Activated CD4-positive, alpha-beta T cell treated with anti-CD3 and anti-CD28 coated beads for 36 hours (primary cell): ENCODE results near the gene BTG3. TPM values are rescaled to one million over a fixed set of nuclear protein-coding genes. Genes with fewer than 3 reads are reported as not detected.

Experiments
- ATAC-seq: fragments of 200-7000 bp; cut with Tn5 transposase; one replicate; pipeline ENCODE4 v1.10.0; 2021; ENCODE audit warnings: mild to moderate bottlenecking, moderate library complexity
- CTCF ChIA-PET: fragments of 350-600 bp; sonication (Branson Sonifier 250); formaldehyde crosslinking; loops from one replicate; lab custom pipeline; 2021; ENCODE audit warnings: antibody characterized with exemption; lab: Charles Lee
- POLR2A ChIA-PET: fragments of 350-600 bp; sonication (Branson Sonifier 250); formaldehyde crosslinking; loops from one replicate; lab custom pipeline; 2021; ENCODE audit warnings: antibody characterized with exemption, inconsistent platforms; lab: Charles Lee
- DNase-seq: peaks from one replicate; pipeline ENCODE4 v3.0.0-alpha.2; 2020
- H3K27ac Mint-ChIP-seq: one replicate; pipeline ENCODE4 v1.8.0; 2021; ENCODE audit warnings: mixed read lengths
- H3K27me3 Mint-ChIP-seq: one replicate; pipeline ENCODE4 v1.8.0; 2021; ENCODE audit warnings: mixed read lengths
- H3K36me3 Mint-ChIP-seq: one replicate; pipeline ENCODE4 v1.8.0; 2021; ENCODE audit warnings: low read depth, mixed read lengths
- H3K4me1 Mint-ChIP-seq: one replicate; pipeline ENCODE4 v1.8.0; 2021; ENCODE audit warnings: mixed read lengths
- H3K4me3 Mint-ChIP-seq: one replicate; pipeline ENCODE4 v1.8.0; 2021; ENCODE audit warnings: mild to moderate bottlenecking, moderate library complexity, mixed read lengths
- H3K9me3 Mint-ChIP-seq: one replicate; pipeline ENCODE4 v1.8.0; 2021; ENCODE audit warnings: low read depth, mixed read lengths
- intact Hi-C, 2 experiments: fragments of 100-400 bp; cut with DNase I in 1 of 2; cut with micrococcal nuclease in 1 of 2; formaldehyde crosslinking; loops; one replicate each; pipeline versions ENCODE4 v1.14.2 to v1.15.1; 2022 to 2024; cut with DNase I, micrococcal nuclease
- total RNA-seq, 2 experiments: library from RNA; stranded (reverse); gene quantifications; one replicate each; pipeline ENCODE4 v1.2.3, GENCODE V29; 2021

Gene BTG3
- total RNA-seq, 2 experiments from 2014 or later, result 35.6 to 38.3 TPM

DNA sequence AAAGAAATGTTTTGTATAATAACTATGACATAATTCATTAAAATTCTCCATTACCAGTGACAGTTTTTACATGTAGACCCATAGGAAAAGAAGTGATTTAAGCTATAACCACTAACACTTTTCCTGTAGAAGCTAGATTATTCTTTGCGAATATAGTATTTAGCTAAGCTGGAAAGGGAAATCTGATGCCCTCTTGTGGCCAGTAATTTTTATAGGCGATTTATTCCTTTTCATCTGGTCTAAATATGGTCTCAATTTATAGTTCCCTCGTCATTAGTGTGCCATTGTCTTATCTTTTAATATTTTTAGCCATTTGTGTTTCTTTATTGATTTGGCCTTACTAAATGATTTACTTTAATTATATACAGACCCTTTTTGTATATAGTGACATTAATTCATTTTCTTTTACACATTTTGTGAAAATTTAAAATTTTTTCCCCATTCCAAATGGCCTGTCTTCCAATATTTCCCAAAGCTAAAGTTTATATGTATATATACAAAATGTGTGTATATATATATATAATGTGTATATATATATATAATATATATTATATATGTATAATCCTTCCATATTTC, 26.7 kb downstream of the BTG3 start:
- ATAC-seq (no peak), DNase-seq (no peak)
- intact Hi-C loops, result loop anchor here (1.0 to 5.0 kb wide), 2 partner anchors 74 to 199 kb away; partner anchors contain the start of gene CXADR (in 1 of the 2)
- Mint-ChIP-seq H3K27ac (no peak overlapping the region), H3K4me1 (no peaks in the 10 kb centered on the region), H3K9me3 (no peaks in the 10 kb centered on the region), H3K36me3 (peaks cover 4% of the 10 kb centered on the region), H3K27me3 (no peaks in the 10 kb centered on the region), H3K4me3 (no peak overlapping the region)
- CTCF ChIA-PET, result interaction anchor here (0.5 to 3.5 kb wide), 17 partner anchors 10 to 848 kb away, joined by 3 to 74 read pairs (median 3); partner anchors contain the start of gene CXADR
- POLR2A ChIA-PET, result no interaction called here

DNA sequence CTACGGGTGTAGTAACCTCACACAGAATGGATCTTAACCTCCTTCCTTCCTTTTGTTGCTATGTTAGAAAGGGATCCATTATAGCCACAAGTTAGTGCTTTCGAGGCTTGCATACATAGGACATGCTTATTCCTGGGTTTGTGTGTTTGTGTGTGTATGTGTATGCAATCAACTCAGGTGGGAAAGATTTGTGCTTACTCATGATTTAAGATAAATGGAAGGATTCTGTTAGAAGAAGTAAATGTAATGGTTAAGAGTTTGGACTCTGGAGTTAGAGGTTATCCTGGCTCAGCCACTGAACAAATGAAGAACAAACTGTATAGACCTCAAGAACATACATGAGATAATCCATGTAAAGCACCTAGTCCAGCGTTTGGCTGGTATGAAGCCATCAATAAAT, 28.8 kb downstream of the BTG3 start:
- Mint-ChIP-seq H3K36me3 (peaks cover 2% of the 10 kb centered on the region), H3K4me1 (no peaks in the 10 kb centered on the region), H3K9me3 (no peaks in the 10 kb centered on the region), H3K27me3 (no peaks in the 10 kb centered on the region), H3K4me3 (no peak overlapping the region), H3K27ac (no peak overlapping the region)
- CTCF ChIA-PET, result interaction anchor here (0.7 to 3.5 kb wide), 2 partner anchors 197 to 1841 kb away, joined by 5 to 74 read pairs; no protein-coding TSS in a partner anchor
- intact Hi-C loops, result no loop called here
- ATAC-seq (no peak), DNase-seq (no peak)
- POLR2A ChIA-PET, result no interaction called here

DNA sequence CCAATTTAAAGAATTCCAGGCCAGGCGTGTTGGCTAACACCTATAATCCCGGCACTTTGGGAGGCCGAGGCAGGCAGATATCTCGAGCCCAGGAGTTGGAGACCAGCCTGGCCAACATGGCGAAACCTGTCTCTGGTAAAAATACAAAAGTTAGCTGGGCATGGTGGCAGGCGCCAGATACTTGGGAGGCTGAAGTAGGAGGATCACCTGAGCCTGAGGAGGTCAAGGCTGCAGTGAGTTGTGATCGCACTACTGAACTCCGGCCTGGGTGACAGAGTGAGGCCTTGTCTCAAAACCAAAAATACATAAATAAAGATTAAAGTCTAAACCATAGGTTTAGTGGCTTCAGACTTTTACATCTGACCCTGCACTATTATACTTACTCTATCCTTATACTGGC, 32.4 kb downstream of the BTG3 start:
- H3K4me3 Mint-ChIP-seq, result no peak overlapping the region

DNA sequence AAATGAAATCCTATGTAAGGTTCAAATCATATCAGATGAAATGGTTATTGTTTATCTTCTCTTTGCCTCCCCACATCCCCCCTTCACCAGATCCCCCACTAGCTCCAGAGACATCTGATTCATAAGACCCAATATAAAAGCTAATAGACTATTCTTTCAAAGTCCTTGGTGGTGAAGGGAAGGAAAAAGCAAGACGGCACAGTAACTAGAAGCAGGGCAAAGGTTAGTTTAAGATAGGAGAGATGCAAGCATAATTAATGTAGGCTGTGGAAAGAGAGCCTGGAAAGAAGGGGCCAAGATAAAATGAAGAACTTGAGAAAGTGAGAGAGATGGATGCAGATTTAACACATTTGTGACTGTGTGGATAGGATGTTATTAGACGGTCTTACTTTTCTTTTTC, 33.8 kb downstream of the BTG3 start:
- POLR2A ChIA-PET, result no interaction called here
- peaks cover 2% of the 10 kb centered on the region for H3K27me3 Mint-ChIP-seq

More for the DNA sequence above, 32.4 kb downstream of the BTG3 start:
- H3K9me3 Mint-ChIP-seq, result no peaks in the 10 kb centered on the region
- no peaks in the 10 kb centered on the region for H3K36me3 Mint-ChIP-seq
- ATAC-seq, result no peak
- H3K27ac Mint-ChIP-seq, result no peak overlapping the region
- no peaks in the 10 kb centered on the region for H3K4me1 Mint-ChIP-seq
- no peak for DNase-seq
- intact Hi-C loops, result no loop called here
- ChIA-PET POLR2A (no interaction called here), CTCF (interaction anchor here (1.3 to 3.0 kb wide), 2 partner anchors 11 to 194 kb away, joined by 4 to 13 read pairs; no protein-coding TSS in a partner anchor)
- no peaks in the 10 kb centered on the region for H3K27me3 Mint-ChIP-seq

DNA sequence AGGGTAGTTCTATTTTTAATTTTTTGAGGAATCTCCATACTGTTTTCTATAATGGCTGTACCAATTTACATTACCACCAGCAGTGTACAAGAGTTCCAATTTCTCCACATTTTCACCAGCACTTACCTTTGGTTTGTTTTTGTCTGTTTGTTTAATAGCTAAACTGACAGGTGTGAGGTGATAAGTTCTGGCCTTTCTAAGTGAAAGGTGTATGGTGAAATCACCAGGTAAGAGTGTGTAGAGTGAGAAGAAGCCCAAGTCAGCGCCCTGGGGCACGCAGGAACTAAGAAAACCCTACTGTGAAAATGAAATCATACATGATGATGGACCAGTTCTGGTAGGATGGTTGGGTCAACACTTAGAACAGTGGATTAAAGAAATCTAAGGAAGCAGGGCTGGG, 34.5 kb downstream of the BTG3 start:
- no peaks in the 10 kb centered on the region for H3K4me1 Mint-ChIP-seq
- H3K36me3 Mint-ChIP-seq, result no peaks in the 10 kb centered on the region
- ChIA-PET POLR2A (no interaction called here), CTCF (interaction anchor here (0.9 kb wide), 1 partner anchor 191 kb away, joined by 3 read pairs; no protein-coding TSS in a partner anchor)
- intact Hi-C loops, result no loop called here
- H3K9me3 Mint-ChIP-seq, result no peaks in the 10 kb centered on the region
- no peak overlapping the region for H3K4me3 Mint-ChIP-seq
- no peak for DNase-seq
- no peak for ATAC-seq
- H3K27me3 Mint-ChIP-seq, result peaks cover 2% of the 10 kb centered on the region
- H3K27ac Mint-ChIP-seq, result no peak overlapping the region

More for the DNA sequence above, 33.8 kb downstream of the BTG3 start:
- Mint-ChIP-seq H3K27ac (no peak overlapping the region), H3K9me3 (no peaks in the 10 kb centered on the region), H3K36me3 (no peaks in the 10 kb centered on the region), H3K4me1 (no peaks in the 10 kb centered on the region), H3K4me3 (no peak overlapping the region)
- DNase-seq (no peak), ATAC-seq (no peak)
- CTCF ChIA-PET, result interaction anchor here (0.9 kb wide), 1 partner anchor 192 kb away, joined by 3 read pairs; no protein-coding TSS in a partner anchor
- intact Hi-C loops, result no loop called here

DNA sequence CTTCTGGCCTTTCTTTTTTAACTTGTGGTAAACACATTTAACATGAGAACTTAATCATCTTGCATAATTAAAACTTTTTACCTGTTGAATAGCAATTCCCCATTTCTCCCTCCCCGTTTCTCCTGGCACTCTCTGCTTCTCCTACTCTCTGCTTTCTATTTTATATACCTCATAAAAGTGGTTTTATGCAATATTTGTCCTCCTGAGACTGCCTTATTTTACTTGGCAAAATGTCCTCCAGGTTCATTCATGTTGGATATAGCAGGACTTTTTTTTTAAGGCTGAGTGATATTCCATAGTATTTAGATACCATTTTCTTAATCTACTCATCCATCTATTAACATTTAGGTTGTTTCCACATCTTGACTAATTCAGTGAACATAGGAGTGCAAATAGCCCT, 35.0 kb downstream of the BTG3 start:
- H3K27ac Mint-ChIP-seq, result no peak overlapping the region
- ATAC-seq (no peak), DNase-seq (no peak)
- ChIA-PET CTCF (no interaction called here), POLR2A (no interaction called here)
- H3K4me1 Mint-ChIP-seq, result no peaks in the 10 kb centered on the region
- intact Hi-C loops, result no loop called here
- H3K4me3 Mint-ChIP-seq, result no peak overlapping the region
- H3K27me3 Mint-ChIP-seq, result peaks cover 2% of the 10 kb centered on the region
- no peaks in the 10 kb centered on the region for H3K36me3 Mint-ChIP-seq
- H3K9me3 Mint-ChIP-seq, result no peaks in the 10 kb centered on the region

DNA sequence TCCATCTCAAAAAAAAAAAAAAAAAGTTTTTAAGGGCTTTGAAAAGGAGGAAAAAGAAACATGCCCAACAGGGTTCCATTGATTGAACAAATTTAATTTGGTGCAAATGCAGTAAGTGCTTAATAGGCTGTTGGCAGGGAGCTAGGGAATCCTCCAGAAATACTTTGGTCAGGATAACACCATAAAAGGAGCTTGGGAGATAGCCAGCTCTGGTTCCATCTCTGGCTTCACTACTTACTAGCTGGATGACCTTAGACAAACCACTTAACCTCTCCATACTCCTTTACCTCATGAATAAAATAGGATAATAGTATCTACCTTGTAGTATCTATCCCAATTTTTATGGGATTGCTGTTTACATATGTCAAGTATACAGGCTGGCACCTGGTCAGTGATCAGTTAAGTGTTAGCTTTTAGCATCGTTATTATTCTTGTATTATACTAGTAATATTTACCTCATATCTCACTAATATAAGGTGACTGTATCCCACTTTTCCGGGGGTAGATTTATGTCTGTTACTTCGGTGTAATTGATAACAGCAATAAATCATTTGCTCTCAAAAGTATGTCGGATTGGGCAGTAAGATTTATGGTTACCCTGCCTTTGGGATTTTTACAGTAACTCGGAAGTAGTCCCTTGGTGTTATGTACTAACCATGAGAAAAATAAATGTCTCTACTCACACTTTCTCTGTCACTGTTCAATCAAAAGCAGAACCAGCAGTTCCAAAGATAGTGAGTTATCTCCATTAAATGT, 36.4 kb downstream of the BTG3 start:
- Mint-ChIP-seq H3K4me3 (no peak overlapping the region), H3K36me3 (no peaks in the 10 kb centered on the region), H3K4me1 (no peaks in the 10 kb centered on the region), H3K27ac (no peak overlapping the region), H3K9me3 (no peaks in the 10 kb centered on the region), H3K27me3 (peaks cover 2% of the 10 kb centered on the region)
- ChIA-PET CTCF (interaction anchor here (2.2 kb wide), 1 partner anchor 9 kb away, joined by 8 read pairs; no protein-coding TSS in a partner anchor), POLR2A (no interaction called here)
- no peak for DNase-seq
- ATAC-seq, result no peak
- intact Hi-C loops, result no loop called here

DNA sequence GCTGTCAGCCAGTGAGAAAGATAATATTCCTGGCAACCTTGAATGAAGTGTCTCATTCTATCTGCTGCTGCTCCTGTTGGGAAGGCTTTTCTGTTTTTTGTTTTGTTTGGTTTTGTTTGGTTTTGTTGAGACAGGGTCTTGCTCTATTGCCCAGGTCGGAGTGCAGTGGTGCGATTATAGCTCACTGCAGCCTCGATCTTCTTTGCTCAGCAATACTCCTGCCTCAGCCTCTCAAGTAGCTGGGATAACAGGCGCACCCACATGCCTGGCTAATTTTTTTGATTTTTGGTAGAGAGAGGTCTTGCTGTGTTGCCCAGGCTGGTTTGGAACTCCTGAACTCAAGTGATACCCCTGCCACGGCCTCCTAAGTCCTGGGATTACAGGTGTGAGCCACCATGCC, 37.6 kb downstream of the BTG3 start:
- Mint-ChIP-seq H3K4me3 (no peak overlapping the region), H3K36me3 (no peaks in the 10 kb centered on the region), H3K27me3 (peaks cover 2% of the 10 kb centered on the region), H3K27ac (no peak overlapping the region), H3K4me1 (no peaks in the 10 kb centered on the region), H3K9me3 (no peaks in the 10 kb centered on the region)
- DNase-seq (no peak), ATAC-seq (no peak)
- intact Hi-C loops, result no loop called here
- POLR2A ChIA-PET, result no interaction called here
- CTCF ChIA-PET, result interaction anchor here (2.2 kb wide), 1 partner anchor 10 kb away, joined by 8 read pairs; no protein-coding TSS in a partner anchor

DNA sequence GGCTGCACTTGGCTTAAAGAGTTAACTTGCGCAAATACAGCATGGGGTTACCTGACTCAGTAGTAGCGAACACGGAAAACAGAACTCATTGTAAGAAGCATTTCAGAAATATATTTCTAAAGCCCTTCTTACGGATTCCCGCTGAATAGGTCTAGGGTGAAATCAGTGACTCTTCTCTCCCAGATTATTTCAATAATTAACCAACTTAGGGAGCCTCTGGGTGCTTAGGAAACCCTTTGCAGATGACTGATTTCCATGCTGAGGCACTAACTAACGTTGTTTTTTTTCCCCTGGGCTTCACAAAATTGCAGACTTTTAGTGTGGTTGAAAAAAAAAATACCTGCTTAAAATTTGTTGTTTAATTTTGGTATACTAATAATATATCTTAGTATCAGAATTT, 40.3 kb downstream of the BTG3 start:
- Mint-ChIP-seq H3K36me3 (no peaks in the 10 kb centered on the region), H3K4me1 (no peaks in the 10 kb centered on the region), H3K27me3 (peaks cover 2% of the 10 kb centered on the region), H3K27ac (no peak overlapping the region), H3K9me3 (no peaks in the 10 kb centered on the region), H3K4me3 (no peak overlapping the region)
- ATAC-seq, result no peak
- DNase-seq, result no peak
- intact Hi-C loops, result no loop called here
- ChIA-PET POLR2A (no interaction called here), CTCF (no interaction called here)

DNA sequence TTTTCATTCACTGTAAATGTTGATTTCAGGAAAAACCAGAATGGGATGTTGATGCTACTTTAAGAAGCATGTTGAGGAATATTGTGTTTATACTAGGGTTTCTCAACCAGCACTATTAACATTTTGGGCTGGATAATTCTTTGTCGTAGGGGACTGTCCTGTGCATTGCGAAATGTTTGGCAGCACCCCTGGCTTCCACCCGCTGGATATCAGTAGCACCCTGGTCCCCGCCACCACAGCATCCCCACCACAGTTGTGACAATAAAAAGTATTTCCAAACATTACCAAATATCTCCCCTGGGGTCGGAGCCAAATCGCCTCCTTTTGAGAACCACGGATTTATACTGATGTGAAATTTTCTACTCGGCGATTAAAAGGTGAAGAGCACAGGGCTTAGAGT, 41.9 kb downstream of the BTG3 start:
- no peak for ATAC-seq
- POLR2A ChIA-PET, result no interaction called here

DNA sequence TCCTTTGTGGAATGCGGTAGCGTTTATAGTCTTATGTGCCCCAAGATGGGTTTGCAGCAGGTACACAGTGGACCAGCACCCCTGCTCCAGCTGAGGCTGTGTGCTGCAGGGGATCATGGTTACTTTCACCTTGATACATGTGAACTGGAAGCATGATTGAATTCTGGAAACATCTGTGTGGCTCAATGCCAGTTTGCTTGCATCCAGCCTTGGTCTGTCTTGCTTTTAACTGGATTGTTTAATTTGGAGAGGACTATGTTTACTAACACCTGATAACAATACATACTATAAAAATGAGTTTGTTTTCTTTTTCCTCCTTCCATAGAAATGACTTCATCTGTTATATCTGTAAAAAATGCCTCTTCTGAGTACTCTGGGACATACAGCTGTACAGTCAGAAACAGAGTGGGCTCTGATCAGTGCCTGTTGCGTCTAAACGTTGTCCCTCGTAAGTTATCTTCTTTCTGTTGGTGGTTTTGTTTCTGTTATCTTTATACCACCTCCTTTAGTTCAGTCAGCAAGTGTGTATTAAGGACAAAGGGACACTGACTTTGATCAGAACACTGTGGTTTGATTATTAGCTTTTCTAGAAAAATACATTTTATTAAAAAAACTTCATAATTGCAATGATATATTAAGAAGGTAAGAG, 52.2 kb downstream of the BTG3 start:
- Mint-ChIP-seq H3K4me1 (no peaks in the 10 kb centered on the region), H3K9me3 (no peaks in the 10 kb centered on the region), H3K27me3 (no peaks in the 10 kb centered on the region), H3K36me3 (no peaks in the 10 kb centered on the region), H3K27ac (no peak overlapping the region), H3K4me3 (no peak overlapping the region)
- ChIA-PET CTCF (interaction anchor here (0.9 kb wide), 2 partner anchors 9 to 11 kb away, joined by 3 read pairs; no protein-coding TSS in a partner anchor), POLR2A (no interaction called here)
- DNase-seq (no peak), ATAC-seq (no peak)
- intact Hi-C loops, result no loop called here

More for the DNA sequence above, 41.9 kb downstream of the BTG3 start:
- Mint-ChIP-seq H3K36me3 (no peaks in the 10 kb centered on the region), H3K27me3 (peaks cover 2% of the 10 kb centered on the region), H3K9me3 (no peaks in the 10 kb centered on the region), H3K4me1 (no peaks in the 10 kb centered on the region), H3K4me3 (no peak overlapping the region), H3K27ac (no peak overlapping the region)
- intact Hi-C loops, result no loop called here
- DNase-seq, result no peak
- CTCF ChIA-PET, result no interaction called here
